Aorta (tissue), 5 donors: Measurements from ENCODE around the gene DGKG. TPM values are rescaled to one million over a fixed set of nuclear protein-coding genes. Genes with fewer than 3 reads are reported as not detected.

Experiments used
- ATAC-seq: fragments of 200-7000 bp; cut with Tn5 transposase; one replicate; pipeline ENCODE4 v1.9.1; 2022; ENCODE audit warnings: moderate library complexity; ENCODE audit not compliant: low FRiP score
- DNase-seq, 2 donors: peaks; one replicate each; pipeline ENCODE4 v3.0.0-alpha.2; 2020
- H3K27ac ChIP-seq, 2 donors: one replicate each; pipeline ENCODE4 v1.5.1; 2013; ENCODE audit warnings: low read length in 2 of 2, mild to moderate bottlenecking in 2 of 2, moderate library complexity in 2 of 2, control low read depth in 1 of 2, inconsistent platforms in 1 of 2, low read depth in 1 of 2
- H3K27me3 ChIP-seq, 2 donors: one replicate each; pipeline ENCODE4 v1.6.1; 2013; ENCODE audit warnings: control low read depth in 1 of 2, low read length in 1 of 2, mild to moderate bottlenecking in 1 of 2, moderate library complexity in 1 of 2; ENCODE audit not compliant: insufficient read depth in 2 of 2, control insufficient read depth in 1 of 2
- H3K36me3 ChIP-seq, 2 donors: one replicate each; pipeline ENCODE4 v1.6.1; 2013; ENCODE audit warnings: control low read depth in 1 of 2, low read length in 1 of 2, mild to moderate bottlenecking in 1 of 2; ENCODE audit not compliant: insufficient read depth in 2 of 2, control insufficient read depth in 1 of 2
- H3K4me1 ChIP-seq, 2 donors: one replicate each; pipeline ENCODE4 v1.6.1; 2013; ENCODE audit warnings: low read length in 2 of 2, control low read depth in 1 of 2, mild to moderate bottlenecking in 1 of 2, moderate library complexity in 1 of 2; ENCODE audit not compliant: insufficient read depth in 2 of 2, control insufficient read depth in 1 of 2
- H3K4me3 ChIP-seq, 2 donors: one replicate each; pipeline ENCODE4 v1.5.1; 2013; ENCODE audit warnings: low read length in 2 of 2, control low read depth in 1 of 2, mild to moderate bottlenecking in 1 of 2
- H3K9me3 ChIP-seq: one replicate; pipeline ENCODE4 v1.6.1; 2013; ENCODE audit warnings: mild to moderate bottlenecking, low read length; ENCODE audit not compliant: control insufficient read depth
- WGBS, 2 donors: extraction: QIAGEN DNeasy Blood & Tissue Kit; methylation state at CpG; one replicate each; pipeline ENCODE4 v1.1.7; 2013; 5-methylcytosine and 5-hydroxymethylcytosine counted together
- intact Hi-C, 2 donors: fragments of 100-400 bp; cut with DNase I; formaldehyde crosslinking; loops; one replicate each; pipeline versions ENCODE4 v1.14.2 to v1.15.0; 2022
- polyA plus RNA-seq, 2 donors: library from polyadenylated mRNA; stranded (reverse); fragments of 200-250 nt; gene quantifications; one replicate each; pipeline ENCODE4 v1.2.3, GENCODE V29; 2013
- total RNA-seq, 2 donors: library from RNA; stranded (reverse); fragmentation: NEBNext Ultra II Directional; extraction: Animal tissue kit (Norgen Biotek cat#: 25700); gene quantifications; one replicate each; pipeline ENCODE4 v1.2.1, GENCODE V29; 2021
- donor health status: healthy with polysubstance abuse.
- donor health status: Bipolar disorder and iron deficiency.
- donor health status: DM: no; HTN: no; CAD: no.
- donor health status: DM: no; HTN: no; CAD: no.
- donor health status: DM: yes; HTN: yes; CAD: no.

Gene DGKG
- total and polyA plus RNA-seq, 4 donors: 0.95 to 37.1 (median 7.4) TPM

GRCh38 chr3:186127463-186127862, 234.6 kb downstream of the DGKG start:
- intact Hi-C loops: no loop called here
- 92 to 93% methylated on average over 7 of the region's 7 CpGs for whole genome bisulfite sequencing, 2 donors
- Histone ChIP-seq H3K27ac (no peak overlapping the region), H3K27me3 (no peaks in the 10 kb centered on the region), H3K4me3 (no peak overlapping the region), H3K36me3 (no peaks in the 10 kb centered on the region), H3K4me1 (no peaks in the 10 kb centered on the region), H3K9me3 (no peaks in the 10 kb centered on the region)
- DNase-seq (no peak), ATAC-seq (no peak)

- Histone ChIP-seq H3K4me3 (no peak overlapping the region), H3K4me1 (no peaks in the 10 kb centered on the region), H3K27me3 (no peaks in the 10 kb centered on the region), H3K27ac (no peak overlapping the region), H3K9me3 (no peaks in the 10 kb centered on the region), H3K36me3 (no peaks in the 10 kb centered on the region)
- WGBS, 2 donors: 96% methylated on average over 2 of the region's 2 CpGs
- no peak for ATAC-seq
- intact Hi-C loops: no loop called here
- no peak for DNase-seq
Measured at GRCh38 chr3:186125118-186125517, 236.9 kb downstream of the DGKG start.

GRCh38 chr3:186124592-186124991, 237.4 kb downstream of the DGKG start:
- Histone ChIP-seq H3K4me1 (no peaks in the 10 kb centered on the region), H3K4me3 (no peak overlapping the region), H3K27ac (no peak overlapping the region), H3K36me3 (no peaks in the 10 kb centered on the region), H3K9me3 (no peaks in the 10 kb centered on the region), H3K27me3 (no peaks in the 10 kb centered on the region)
- ATAC-seq (no peak), DNase-seq (no peak)
- 40 to 42% methylated on average over 5 of the region's 5 CpGs for WGBS, 2 donors
- intact Hi-C loops: no loop called here

- H3K36me3 ChIP-seq: no peaks in the 10 kb centered on the region
- H3K4me1 ChIP-seq: no peaks in the 10 kb centered on the region
- H3K27ac ChIP-seq: no peak overlapping the region
- WGBS, 2 donors: 79 to 84% methylated on average over 5 of the region's 5 CpGs
- ATAC-seq (no peak), DNase-seq (no peak)
- H3K4me3 ChIP-seq: no peak overlapping the region
- no peaks in the 10 kb centered on the region for H3K27me3 ChIP-seq
- no peaks in the 10 kb centered on the region for H3K9me3 ChIP-seq
- intact Hi-C loops: no loop called here
Measured at GRCh38 chr3:186123012-186123411, 239.0 kb downstream of the DGKG start.

GRCh38 chr3:186121968-186122367, 240.1 kb downstream of the DGKG start:
- Histone ChIP-seq H3K27me3 (no peaks in the 10 kb centered on the region), H3K4me3 (no peak overlapping the region), H3K36me3 (no peaks in the 10 kb centered on the region), H3K9me3 (no peaks in the 10 kb centered on the region), H3K27ac (no peak overlapping the region), H3K4me1 (no peaks in the 10 kb centered on the region)
- 9 to 26% methylated on average over 2 of the region's 2 CpGs for WGBS, 2 donors
- DNase-seq (no peak), ATAC-seq (no peak)
- intact Hi-C loops: no loop called here

- DNase-seq (no peak), ATAC-seq (no peak)
- H3K4me1 ChIP-seq: no peaks in the 10 kb centered on the region
- no peak overlapping the region for H3K27ac ChIP-seq
- H3K9me3 ChIP-seq: no peaks in the 10 kb centered on the region
- H3K27me3 ChIP-seq: no peaks in the 10 kb centered on the region
- no peaks in the 10 kb centered on the region for H3K36me3 ChIP-seq
- 49 to 57% methylated on average over 6 of the region's 6 CpGs for WGBS, 2 donors
- intact Hi-C loops: no loop called here
- H3K4me3 ChIP-seq: no peak overlapping the region
Measured at GRCh38 chr3:186121278-186121677, 240.8 kb downstream of the DGKG start.

- H3K9me3 ChIP-seq: no peaks in the 10 kb centered on the region
Measured at GRCh38 chr3:186119499-186119898, 242.5 kb downstream of the DGKG start.

GRCh38 chr3:186118692-186119091, 243.3 kb downstream of the DGKG start:
- DNase-seq (no peak), ATAC-seq (no peak)
- Histone ChIP-seq H3K27me3 (no peaks in the 10 kb centered on the region), H3K9me3 (no peaks in the 10 kb centered on the region), H3K4me1 (no peaks in the 10 kb centered on the region), H3K4me3 (no peak overlapping the region), H3K27ac (no peak overlapping the region), H3K36me3 (no peaks in the 10 kb centered on the region)
- 91 to 94% methylated on average over 5 of the region's 5 CpGs for WGBS, 2 donors
- intact Hi-C loops: no loop called here

More at GRCh38 chr3:186119499-186119898, 242.5 kb downstream of the DGKG start:
- ATAC-seq: no peak
- no peak for DNase-seq
- WGBS, 2 donors: 73 to 78% methylated on average over 4 of the region's 4 CpGs
- intact Hi-C loops: no loop called here
- Histone ChIP-seq H3K4me3 (no peak overlapping the region), H3K27me3 (no peaks in the 10 kb centered on the region), H3K27ac (no peak overlapping the region), H3K4me1 (no peaks in the 10 kb centered on the region), H3K36me3 (no peaks in the 10 kb centered on the region)

GRCh38 chr3:186117521-186118134, 244.4 kb downstream of the DGKG start:
- H3K36me3 ChIP-seq: no peaks in the 10 kb centered on the region
- no peaks in the 10 kb centered on the region for H3K4me1 ChIP-seq
- 88 to 95% methylated on average over 3 of the region's 3 CpGs for WGBS, 2 donors
- H3K27ac ChIP-seq: no peak overlapping the region
- intact Hi-C loops: no loop called here
- H3K27me3 ChIP-seq: no peaks in the 10 kb centered on the region
- H3K4me3 ChIP-seq: no peak overlapping the region
- no peak for ATAC-seq
- no peak for DNase-seq
- H3K9me3 ChIP-seq: no peaks in the 10 kb centered on the region
